HG03064 (cell line): ENCODE results near the gene TCF7L2.

Experiments used
- ATAC-seq: cut with Tn5 transposase; IDR thresholded peaks from one replicate; pipeline ENCODE4 v1.9.1; 2021; ENCODE audit warnings: low read depth; ENCODE audit not compliant: unreplicated experiment

Gene TCF7L2

DNA sequence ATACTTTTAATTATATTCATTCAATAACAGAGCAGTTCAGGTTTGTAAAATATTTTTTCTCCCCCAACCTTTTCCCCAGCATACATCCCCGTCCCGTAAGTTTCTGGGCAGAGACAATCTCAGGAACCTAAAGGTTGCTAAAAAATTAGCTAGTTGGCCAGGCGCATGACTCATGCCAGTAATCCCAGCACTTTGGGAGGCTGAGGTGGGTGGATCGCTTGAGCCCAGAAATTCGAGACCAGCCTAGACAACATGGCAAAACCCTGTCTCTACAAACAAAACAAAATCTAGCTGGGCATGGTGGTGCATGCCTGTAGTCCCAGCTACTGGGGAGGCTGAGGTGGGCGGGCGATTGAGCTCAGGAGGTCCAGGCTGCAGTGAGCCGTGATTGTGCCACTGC is 40.2 kb downstream of the TCF7L2 start:
- ATAC-seq: no peak

DNA sequence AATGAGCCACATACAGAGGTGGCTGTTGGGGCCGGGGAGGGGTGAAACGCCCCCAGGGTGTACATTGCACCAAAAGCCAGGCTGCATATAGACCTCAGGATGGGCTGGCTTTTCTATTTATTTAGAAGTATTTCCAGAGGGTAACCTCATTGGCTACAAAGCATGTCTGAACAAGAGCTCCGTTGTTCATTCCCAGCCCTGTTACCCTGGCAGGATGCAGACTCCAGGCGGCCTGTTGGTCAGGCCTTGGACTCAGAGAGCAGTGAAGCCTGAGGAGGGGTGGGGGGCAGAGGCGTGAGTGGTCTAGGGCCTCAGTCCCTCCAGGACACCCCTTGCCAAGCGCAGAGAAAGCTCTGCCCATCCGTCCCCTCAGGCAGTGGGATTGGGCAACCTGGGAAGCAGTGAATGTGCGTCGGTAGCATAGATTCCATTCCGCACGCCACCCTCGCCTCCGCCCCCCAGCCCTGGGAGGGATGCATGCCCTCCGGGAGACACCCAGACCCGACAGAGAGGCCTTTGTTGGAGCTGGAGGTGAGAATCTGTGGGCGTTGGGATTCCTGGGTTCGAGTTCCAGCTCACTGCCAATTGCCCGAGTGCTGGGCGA is 41.9 kb downstream of the TCF7L2 start:
- no peak for ATAC-seq

DNA sequence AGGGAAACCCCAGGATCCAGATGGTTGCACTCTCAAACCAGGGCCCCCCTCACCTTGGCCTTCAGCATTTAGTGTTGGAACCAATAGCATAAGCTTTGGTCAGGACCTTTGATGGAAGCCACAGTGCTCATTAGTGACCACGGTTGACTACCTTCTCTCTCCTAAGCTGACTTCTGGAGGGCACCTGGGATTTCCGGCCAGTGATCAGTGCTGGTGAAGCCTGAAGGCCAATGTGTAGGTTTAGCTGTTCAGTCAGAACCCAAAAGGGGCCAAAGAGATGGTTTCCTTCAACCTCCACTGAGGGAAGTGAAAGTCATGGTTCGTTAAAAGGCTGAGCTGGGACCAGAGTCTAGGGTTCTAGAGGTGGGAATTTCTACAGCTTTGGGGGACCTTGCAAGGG is 46.4 kb downstream of the TCF7L2 start:
- ATAC-seq: no peak

DNA sequence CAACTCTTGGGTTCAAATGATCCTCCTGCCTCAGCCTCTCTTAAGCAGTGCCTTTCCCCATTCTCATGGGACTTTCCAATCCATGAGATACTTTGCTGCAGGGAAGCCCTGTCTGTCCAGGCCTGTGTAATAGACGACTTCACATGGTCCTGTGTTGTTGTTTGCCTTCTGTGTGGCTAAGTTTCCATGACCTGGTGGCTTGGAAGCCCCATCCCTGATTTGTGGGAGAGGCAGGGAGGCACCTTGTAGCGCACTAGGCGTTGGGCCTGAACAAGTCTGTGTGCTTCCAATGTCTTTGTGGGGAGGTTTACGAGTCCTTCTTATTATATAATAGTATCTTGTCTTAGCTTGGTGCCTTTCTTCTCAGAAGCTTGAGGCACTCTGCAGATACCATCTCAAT is 49.1 kb downstream of the TCF7L2 start:
- ATAC-seq: no peak

DNA sequence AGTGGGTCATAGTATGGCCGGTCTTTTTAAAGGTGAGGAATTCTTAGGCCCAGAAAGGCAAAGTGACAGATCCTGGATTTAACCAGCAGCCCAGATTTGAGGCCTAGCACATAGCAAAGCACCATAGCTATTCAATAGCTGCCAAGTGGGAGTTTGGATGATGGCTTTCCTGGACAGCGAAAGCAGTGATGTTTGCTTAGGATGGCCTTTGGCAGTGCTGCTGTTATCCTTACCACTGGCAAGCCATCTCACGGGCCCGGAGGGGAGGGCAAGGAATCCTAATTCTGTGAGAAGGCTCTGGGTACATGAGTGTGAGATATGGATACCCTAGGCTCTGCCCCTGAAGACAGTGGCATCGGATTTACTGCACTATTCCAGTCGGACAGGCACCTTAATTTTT is 50.4 kb downstream of the TCF7L2 start:
- no peak for ATAC-seq

DNA sequence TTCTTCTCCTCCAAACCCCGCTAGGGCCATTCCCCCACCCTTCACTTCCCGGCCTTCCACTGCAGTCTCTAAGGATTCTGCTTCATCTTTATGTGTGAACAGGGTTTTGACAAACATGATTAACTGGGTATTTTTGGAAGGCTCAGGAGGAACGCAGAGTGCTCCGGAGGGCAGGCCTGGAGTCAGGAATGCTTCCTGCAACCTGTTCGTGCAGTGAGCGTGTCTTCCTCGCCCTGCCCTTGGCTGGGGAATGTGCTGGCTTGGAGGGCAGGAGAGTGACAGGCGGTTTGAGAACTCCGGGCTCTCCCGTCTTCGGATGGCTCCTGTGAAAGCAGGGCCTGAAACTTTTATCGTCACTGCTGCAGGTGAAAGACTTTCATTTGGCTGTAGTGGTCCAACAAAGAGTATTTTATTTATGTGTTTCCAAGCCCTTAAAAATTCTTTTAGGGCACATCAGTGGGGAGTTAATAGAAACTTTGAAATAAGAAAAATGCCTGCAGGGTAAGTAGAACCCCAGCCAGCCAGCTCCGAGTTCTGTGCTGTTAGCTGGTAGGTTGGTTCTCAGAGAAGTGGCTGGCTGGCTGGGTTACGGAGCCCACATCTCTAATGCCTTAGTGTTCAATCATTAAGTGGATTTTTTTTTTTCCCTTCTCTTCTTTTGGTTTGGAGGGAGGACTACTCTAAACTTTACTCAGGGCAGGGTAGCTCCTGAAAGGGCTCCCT is 51.0 kb downstream of the TCF7L2 start:
- no peak for ATAC-seq

DNA sequence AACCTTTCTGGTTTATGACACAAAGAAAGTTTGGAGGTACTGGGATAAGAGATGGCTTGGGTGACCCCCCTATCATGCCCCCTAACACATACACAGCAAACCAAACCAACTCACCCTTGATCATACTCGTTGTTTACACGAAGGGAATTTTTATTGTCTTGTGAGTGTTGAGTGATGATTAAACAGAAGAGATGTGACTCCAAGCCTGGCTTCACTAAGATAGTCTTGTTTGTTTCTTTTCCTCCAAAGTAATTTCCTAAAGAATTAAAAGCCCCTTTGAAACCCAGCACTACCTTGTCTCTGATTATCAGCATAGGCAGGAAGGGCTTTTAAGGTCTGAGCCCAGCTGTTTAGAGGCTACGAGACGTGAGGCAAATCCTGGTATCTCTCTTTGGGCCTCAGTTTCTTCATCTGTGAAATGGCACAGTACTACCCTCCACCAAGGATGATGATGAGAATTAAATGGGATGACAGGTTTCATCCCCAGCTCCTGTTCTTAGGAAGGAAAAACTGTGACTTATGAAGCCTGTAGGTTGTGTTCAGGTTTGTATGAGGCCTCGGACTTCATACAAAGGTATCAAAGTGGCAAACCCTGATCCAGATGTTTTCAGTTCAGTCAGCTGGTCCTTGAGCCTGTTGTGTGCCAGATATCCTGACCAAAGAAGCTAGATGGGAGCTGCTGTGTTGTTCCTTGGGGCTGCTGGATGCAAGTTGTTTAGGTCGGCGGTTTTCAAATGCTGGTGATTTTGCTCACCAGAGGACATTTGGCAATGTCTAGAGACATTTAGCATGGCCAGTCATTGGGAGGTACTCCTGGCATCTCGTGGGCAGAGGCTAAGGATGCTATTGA is 51.8 kb downstream of the TCF7L2 start:
- ATAC-seq: no peak

DNA sequence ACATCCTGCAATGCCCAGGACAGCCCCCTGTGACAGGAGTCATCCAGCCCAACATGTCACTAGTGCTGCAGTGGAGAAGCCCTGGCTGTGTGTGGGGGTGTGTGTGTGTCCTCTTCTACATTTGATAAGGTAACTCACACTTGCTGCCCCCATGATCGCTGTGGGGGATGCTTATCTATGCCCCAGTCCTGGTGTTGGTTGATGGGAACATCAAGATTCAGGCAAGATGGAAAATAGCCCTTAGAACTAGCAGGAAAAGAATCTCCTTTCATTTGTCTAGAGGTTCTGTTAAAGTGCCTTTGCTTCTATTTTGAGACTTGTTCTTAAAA is 52.4 kb downstream of the TCF7L2 start:
- no peak for ATAC-seq

DNA sequence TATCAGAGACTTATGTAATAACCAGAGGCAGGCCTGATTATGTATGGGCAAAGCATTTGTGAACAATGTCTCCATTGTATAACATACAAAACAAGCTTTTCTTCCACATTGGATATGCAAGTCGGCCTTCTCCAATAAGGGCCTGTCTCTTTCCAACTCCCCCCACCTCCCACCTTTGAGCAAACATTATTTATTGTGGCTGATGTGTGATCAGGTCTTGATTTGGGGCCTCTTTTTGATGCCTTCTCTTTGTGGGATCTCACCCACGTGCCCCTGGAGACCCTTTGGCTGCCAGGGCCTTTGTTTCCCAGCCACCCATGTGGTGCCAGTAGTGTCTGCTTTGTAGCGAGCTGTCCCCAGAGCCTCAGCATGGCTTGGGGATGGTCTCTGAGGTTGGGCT is 53.0 kb downstream of the TCF7L2 start:
- ATAC-seq: no peak

DNA sequence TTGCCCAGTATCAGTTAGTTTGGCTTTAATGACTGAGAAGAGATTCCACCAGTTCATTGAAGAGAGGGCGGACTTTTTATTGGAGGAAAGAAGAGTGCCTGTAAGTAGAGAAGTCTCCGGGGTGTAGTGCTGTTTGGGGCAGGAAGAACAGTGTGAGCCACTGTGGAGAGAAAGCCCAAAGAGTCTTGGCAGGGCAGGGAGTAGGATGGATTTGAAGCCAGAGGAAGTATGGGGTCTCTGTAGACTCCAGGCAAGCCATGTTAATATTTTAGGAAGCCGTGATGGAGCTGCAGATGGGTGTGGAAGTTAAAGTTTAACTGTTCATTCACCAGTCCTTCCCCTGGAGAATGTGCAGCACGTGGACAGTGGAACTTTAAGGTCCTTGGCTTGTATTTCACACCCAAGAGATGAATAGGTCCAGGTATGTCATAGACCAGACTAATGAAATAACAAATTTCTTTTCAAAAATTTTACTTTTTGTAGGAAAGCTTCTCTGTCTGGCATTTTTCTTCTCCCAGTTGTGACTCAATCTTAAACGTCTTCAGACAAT is 54.1 kb downstream of the TCF7L2 start:
- no peak for ATAC-seq

DNA sequence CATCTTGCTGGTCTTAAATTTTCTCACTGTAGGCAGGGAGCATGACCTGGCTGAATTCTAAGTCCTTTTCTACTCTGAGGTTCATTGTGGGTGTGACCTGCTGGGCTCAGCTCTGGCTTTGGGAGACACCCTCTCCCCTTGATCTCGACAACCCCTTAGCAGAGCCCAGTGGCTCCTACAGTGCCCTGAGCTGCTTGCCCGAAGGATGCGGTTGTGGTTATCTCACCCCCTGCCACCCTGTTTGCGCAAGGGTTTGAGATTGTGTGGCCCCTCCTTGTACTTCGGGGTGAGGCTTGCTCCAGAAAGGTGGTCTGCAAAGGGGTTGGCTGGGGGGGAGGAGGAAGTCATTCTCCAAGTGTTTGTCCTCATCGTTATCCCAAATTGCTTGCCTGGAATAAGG is 55.3 kb downstream of the TCF7L2 start:
- ATAC-seq: no peak

DNA sequence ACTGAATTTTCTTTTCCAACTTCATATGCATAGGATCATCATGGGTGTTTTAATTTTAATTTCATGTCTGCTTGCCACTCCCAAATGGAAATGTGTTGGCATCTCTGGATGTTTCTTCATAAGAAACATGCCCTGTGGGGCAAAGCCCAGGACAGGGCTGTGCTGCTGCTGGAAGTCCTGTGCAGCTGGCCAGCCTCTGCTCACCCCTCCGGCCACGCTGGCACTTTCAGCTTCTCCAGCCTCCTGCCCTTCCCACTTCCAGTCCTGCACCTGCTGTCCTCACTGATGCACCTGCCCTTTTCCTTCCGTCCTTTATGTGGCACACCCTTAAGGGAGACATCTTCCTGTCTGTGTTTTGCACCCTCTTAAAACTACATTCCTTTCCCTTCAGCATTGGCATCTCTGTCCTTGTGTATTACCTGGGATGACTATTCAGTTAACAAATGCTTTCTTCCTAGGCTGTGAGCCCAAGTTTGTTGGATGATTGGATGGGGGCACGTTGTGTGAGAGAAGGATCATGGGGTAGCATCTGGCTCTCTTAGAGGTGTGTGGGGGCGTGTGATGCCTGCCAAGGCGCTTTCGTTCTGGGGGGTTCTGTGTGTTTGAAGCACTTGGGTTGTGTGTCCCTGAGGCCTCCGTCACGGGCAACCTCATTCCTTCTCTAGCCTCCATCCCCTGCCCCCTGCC is 56.8 kb downstream of the TCF7L2 start:
- no peak for ATAC-seq

DNA sequence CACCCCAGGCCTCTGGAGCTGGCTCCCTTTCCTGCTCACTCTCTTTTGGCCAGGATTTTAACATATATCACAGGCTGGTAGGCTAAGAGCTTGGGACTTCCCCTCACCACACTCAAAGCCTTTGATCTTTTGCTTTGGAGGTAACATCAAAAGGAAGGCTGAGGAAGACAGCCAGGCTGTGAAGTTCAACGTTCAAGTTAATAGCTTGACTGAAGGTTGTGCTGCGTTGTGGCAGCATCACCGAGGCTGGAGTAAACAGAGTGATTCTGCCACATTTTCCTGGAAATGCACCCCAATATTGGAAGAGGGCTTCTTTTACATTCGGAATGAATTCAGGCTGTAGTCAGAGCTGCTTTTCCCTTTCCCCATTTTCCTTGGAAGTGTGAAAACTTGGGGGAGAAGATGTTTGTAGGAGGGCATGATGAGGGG is 57.3 kb downstream of the TCF7L2 start:
- ATAC-seq: no peak

DNA sequence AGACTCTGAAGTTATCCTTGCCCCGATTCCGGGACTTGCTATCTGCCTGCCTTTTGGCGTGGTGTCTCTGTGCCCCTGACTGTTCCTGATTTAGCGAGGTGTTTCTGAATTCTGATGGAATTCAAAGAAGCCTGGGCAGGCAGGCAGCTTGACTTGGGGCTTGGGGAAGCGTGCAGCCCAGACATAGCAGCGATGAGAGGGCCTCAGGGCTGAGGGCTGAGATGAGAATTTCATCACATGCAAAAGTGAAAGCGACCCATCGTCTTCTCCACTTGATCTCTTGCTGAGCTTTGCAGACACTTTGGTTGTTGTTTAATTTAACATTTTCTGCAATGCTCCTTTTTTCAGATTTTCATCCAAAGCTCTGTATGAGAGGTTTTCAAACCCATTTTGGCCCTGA is 57.8 kb downstream of the TCF7L2 start:
- ATAC-seq: no peak

DNA sequence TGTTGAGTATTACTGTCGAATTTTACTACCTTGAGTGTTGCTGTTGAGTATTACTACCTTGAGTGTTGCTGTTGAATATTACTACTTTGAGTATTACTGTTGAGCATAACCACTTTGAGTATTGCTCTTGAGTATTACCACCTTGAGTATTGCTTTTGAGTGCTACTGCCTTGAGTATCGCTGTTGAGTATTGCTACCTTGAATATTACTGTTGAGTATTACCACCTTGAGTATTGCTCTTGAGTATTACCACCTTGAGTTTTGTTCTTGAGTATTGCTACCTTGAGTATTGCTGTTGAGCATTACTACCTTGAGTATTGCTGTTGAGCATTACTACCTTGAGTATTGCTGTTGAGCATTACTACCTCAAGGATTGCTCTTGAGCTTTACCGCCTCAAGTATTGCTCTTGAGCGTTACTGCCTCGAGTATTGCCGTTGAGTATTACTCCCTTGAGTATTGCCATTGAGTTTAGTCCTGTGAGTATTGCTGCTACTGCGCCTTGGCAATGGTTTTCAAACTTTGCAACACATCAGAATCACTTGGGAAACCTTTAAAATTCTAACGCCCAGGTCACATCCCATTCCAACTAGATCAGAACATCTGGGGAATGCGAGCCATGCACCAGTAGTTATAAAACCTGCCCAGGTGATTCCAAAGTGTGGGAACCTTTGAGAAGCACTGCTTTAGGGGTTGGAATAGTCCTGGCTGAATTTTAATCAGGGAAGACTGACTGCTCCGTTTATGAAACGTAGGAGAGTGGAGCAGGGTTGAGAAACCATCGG is 61.7 kb downstream of the TCF7L2 start:
- ATAC-seq: no peak

DNA sequence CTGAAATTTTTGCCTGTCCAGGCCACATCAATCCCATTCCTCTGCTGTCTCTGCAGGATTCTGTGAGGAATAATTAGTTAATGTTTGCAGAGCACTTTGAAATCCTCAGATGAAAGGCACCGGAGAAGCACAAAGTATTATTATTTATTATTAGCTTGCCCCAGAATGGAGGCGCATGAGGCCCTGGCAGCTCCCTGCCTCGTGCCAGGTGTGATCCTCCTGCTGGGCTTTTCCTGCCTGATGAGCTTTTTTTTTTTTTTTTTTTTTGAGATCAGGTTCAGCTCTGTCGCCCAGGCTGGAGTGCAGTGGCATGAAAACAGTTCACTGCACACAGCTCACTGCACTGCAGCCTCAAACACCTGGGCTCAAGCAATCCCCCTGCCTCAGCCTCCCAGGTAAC is 65.2 kb downstream of the TCF7L2 start:
- ATAC-seq: no peak

DNA sequence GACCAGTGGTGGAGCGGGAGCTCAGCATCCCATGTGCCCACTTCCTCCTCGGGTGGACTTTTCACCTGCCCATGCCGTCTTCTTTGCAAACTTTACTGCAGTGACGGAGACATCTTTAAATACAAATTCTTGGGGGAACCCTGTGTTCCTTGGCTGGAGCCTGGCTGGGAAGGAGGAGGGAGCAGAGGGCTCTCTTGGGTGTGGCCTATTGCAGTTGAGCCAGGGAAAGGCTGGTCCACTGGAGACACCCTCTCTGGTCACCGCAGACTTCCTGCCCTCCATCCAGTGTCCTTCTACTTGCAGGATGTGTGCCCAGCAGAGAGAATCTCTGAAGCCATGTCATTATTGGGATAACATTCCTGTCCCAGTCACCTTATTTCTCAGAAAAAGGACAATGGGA is 67.3 kb downstream of the TCF7L2 start:
- ATAC-seq: no peak

DNA sequence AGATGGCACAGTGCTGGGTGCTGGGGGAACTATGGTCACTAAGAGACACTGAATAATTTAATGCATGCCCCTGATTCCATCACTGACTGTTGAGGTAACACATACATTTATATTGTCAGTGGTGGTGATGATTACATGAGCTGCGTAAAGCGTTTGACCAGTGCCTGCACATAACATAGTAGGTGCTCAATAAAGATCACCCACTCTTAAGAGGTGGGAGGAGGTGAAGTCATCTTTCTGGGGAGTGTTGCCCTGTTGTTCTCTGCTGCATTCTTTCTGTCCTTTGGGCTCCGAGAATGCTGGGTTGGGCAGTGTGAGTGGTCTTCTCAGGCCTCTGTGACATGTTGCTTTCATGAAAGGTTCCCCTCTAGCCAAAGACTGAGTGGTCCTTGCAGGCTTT is 68.0 kb downstream of the TCF7L2 start:
- ATAC-seq: no peak

DNA sequence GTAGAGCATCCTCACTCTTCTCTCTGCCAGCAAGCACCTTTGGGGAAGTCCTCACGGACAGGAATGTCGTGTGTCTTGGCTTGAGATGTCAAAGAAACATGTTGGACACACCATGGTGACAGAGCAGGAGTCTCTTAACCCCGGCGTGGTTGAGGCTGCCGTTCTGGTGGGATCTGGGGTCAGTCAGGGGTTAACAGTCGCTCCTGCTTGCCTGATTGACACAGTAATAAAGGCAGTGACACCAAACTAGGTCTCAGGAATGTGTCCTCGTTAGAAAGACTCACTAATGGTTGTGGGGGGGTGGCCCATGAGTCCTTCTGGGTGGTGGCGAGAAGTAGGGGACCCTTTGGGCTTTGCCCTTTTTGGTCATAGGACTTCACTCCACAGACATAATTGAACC is 69.0 kb downstream of the TCF7L2 start:
- ATAC-seq: no peak
